Right lobe of liver (tissue), 6 donors: Measurements from ENCODE around the gene SYNE1. TPM values are rescaled to one million over a fixed set of nuclear protein-coding genes. Genes with fewer than 3 reads are reported as not detected.

Experiments used
- ATAC-seq, 4 donors: fragments of 200-7000 bp; cut with Tn5 transposase; one replicate each; pipeline ENCODE4 v1.9.1; 2020; ENCODE audit warnings: mild to moderate bottlenecking in 4 of 4, moderate library complexity in 4 of 4
- DNase-seq, 3 donors: peaks; one replicate each; pipeline ENCODE4 v3.0.0-alpha.2; 2020
- H3K27ac ChIP-seq, 3 donors: fragments of 200-600 bp; one replicate each; pipeline ENCODE4 v1.8.0; 2022
- H3K27me3 ChIP-seq, 2 donors: fragments of 200-600 bp; one replicate each; pipeline ENCODE4 v1.8.0; 2022
- H3K36me3 ChIP-seq, 4 donors: fragments of 200-600 bp; sonication (generic) in 1 of 4; one replicate each; pipeline versions ENCODE4 v1.5.1 to v1.8.0; 2017 to 2022; ENCODE audit warnings: control low read depth in 1 of 4
- H3K4me1 ChIP-seq, 4 donors: fragments of 200-600 bp; sonication (generic) in 1 of 4; one replicate each; pipeline versions ENCODE4 v1.5.1 to v1.8.0; 2017 to 2022; ENCODE audit warnings: control low read depth in 1 of 4
- H3K4me3 ChIP-seq, 3 donors: fragments of 200-600 bp; one replicate each; pipeline ENCODE4 v1.8.0; 2022
- H3K9me3 ChIP-seq, 4 donors: fragments of 200-600 bp; sonication (generic) in 1 of 4; one replicate each; pipeline versions ENCODE4 v1.5.1 to v1.8.0; 2017 to 2022; ENCODE audit warnings: control low read depth in 1 of 4
- CTCF ChIP-seq, 4 donors: fragments of 200-600 bp in 3 of 4; fragments of 450-650 bp in 1 of 4; IDR thresholded peaks; one replicate each; pipeline versions ENCODE4 v1.5.1 to v1.8.0; 2016 to 2022; ENCODE audit warnings: antibody characterized with exemption in 4 of 4, mild to moderate bottlenecking in 2 of 4
- POLR2A ChIP-seq: fragments of 450-650 bp; IDR thresholded peaks from one replicate; pipeline ENCODE4 v1.6.1; 2017; ENCODE audit warnings: antibody characterized with exemption, mild to moderate bottlenecking
- WGBS: methylation state at CpG from one replicate; pipeline ENCODE4 v1.1.6; 2018; ENCODE audit warnings: low coverage, low lambda C conversion rate; ENCODE audit not compliant: insufficient coverage; ENCODE audit errors: missing lambda C conversion rate; 5-methylcytosine and 5-hydroxymethylcytosine counted together
- intact Hi-C, 2 donors: fragments of 100-400 bp; cut with DNase I; formaldehyde crosslinking; loops; one replicate each; pipeline versions ENCODE4 v1.11.2 to v1.14.1; 2022
- total RNA-seq, 6 experiments: library from RNA; depleted of rRNA in 2 of 6; stranded (reverse); fragments of >200 nt in 2 of 6; fragmentation: NEBNext Ultra II Directional in 3 of 6; extraction: Animal tissue kit (Norgen Biotek cat#: 25700) in 3 of 6; gene quantifications; one replicate each; pipeline versions ENCODE4 v1.1.0 to v1.2.4, GENCODE V29; 2016 to 2023
- donor health status: DM: no; HTN: yes; CAD: no.
- donor health status: DM: no; HTN: no; CAD: no.
- donor health status: DM: no; HTN: no; CAD: no.
- donor health status: DM: no; HTN: yes; CAD: no.
- donor health status: DM: no; HTN: yes; CAD: no.

SYNE1 gene
- total RNA-seq, 6 experiments from 2014 or later: 22.8 to 43.2 (median 25.0) TPM

- no peak overlapping the region for H3K27ac ChIP-seq
- TF ChIP-seq POLR2A (no peak), CTCF (IDR thresholded peaks at IDR 0.05) (no peak)
- H3K36me3 ChIP-seq: no peaks in the 10 kb centered on the region
- no peaks in the 10 kb centered on the region for H3K4me1 ChIP-seq
- no peak overlapping the region for H3K4me3 ChIP-seq
- no peaks in the 10 kb centered on the region for H3K9me3 ChIP-seq
- intact Hi-C loops: no loop called here
- H3K27me3 ChIP-seq: no peaks in the 10 kb centered on the region
- WGBS: 72% methylated on average over 3 of the region's 3 CpGs
- DNase-seq (no peak), ATAC-seq (no peak)
Measured at GRCh38 chr6:152401978-152402377, 235.2 kb downstream of the SYNE1 start.

- no peaks in the 10 kb centered on the region for H3K27me3 ChIP-seq
- no peaks in the 10 kb centered on the region for H3K9me3 ChIP-seq
- no peak overlapping the region for H3K4me3 ChIP-seq
- H3K36me3 ChIP-seq: no peaks in the 10 kb centered on the region
- TF ChIP-seq CTCF (IDR thresholded peaks at IDR 0.05) (no peak), POLR2A (no peak)
- WGBS: 80% methylated on average over 4 of the region's 5 CpGs
- no peaks in the 10 kb centered on the region for H3K4me1 ChIP-seq
- ATAC-seq (no peak), DNase-seq (no peak)
- H3K27ac ChIP-seq: no peak overlapping the region
- intact Hi-C loops: no loop called here
Measured at GRCh38 chr6:152399399-152399798, 237.8 kb downstream of the SYNE1 start.

- TF ChIP-seq POLR2A (no peak), CTCF (IDR thresholded peaks at IDR 0.05) (no peak)
- no peak overlapping the region for H3K4me3 ChIP-seq
- no peak overlapping the region for H3K27ac ChIP-seq
- H3K27me3 ChIP-seq: no peaks in the 10 kb centered on the region
- intact Hi-C loops: no loop called here
- DNase-seq: no peak
- no peaks in the 10 kb centered on the region for H3K4me1 ChIP-seq
- no peaks in the 10 kb centered on the region for H3K36me3 ChIP-seq
- ATAC-seq: no peak
- no peaks in the 10 kb centered on the region for H3K9me3 ChIP-seq
Measured at GRCh38 chr6:152398993-152399392, 238.2 kb downstream of the SYNE1 start.

- 75% methylated on average over 3 of the region's 3 CpGs for WGBS
- intact Hi-C loops: no loop called here
- TF ChIP-seq POLR2A (no peak), CTCF (IDR thresholded peaks at IDR 0.05) (no peak)
- no peak for ATAC-seq
- no peak for DNase-seq
- Histone ChIP-seq H3K36me3 (no peaks in the 10 kb centered on the region), H3K9me3 (no peaks in the 10 kb centered on the region), H3K4me1 (no peaks in the 10 kb centered on the region), H3K4me3 (no peak overlapping the region), H3K27ac (no peak overlapping the region), H3K27me3 (no peaks in the 10 kb centered on the region)
Measured at GRCh38 chr6:152398316-152398715, 238.8 kb downstream of the SYNE1 start.

GRCh38 chr6:152394303-152394702 is 242.9 kb downstream of the SYNE1 start:
- Histone ChIP-seq H3K27ac (no peak overlapping the region), H3K27me3 (no peaks in the 10 kb centered on the region), H3K36me3 (no peaks in the 10 kb centered on the region), H3K4me1 (no peaks in the 10 kb centered on the region), H3K9me3 (no peaks in the 10 kb centered on the region), H3K4me3 (no peak overlapping the region)
- DNase-seq (no peak), ATAC-seq (peak in 2 of 4 donors; percentile 74 to 85)
- WGBS: 22% methylated on average over 1 of the region's 1 CpG
- TF ChIP-seq POLR2A: no peak
- no peak for TF ChIP-seq CTCF (IDR thresholded peaks at IDR 0.05)
- intact Hi-C loops: no loop called here
